Measurements from ENCODE around the gene RACGAP1. TPM values are rescaled to one million over a fixed set of nuclear protein-coding genes. Genes with fewer than 3 reads are reported as not detected.

Gene RACGAP1
- total RNA-seq, 6 experiments from 2014 or later, result 2.8 to 5.4 (median 4.2) TPM

- no peaks in the 10 kb centered on the region for H3K9me3 ChIP-seq
- 79% methylated on average over 13 of the region's 32 CpGs for WGBS (ENCODE audit: insufficient coverage, low coverage, low lambda C conversion rate, missing lambda C conversion rate)
- peak in 1 of 3 donors; percentile 37 for DNase-seq
- H3K36me3 ChIP-seq, result no peaks in the 10 kb centered on the region
- H3K27me3 ChIP-seq, result no peaks in the 10 kb centered on the region
- intact Hi-C loops (cut with DNase I), result no loop called here
- no peak for ATAC-seq
- H3K4me1 ChIP-seq, result peaks cover 0 to 9% (median 0%) of the 10 kb centered on the region in 4 donors
- no peak for TF ChIP-seq POLR2A (IDR thresholded peaks at IDR 0.05)
- no peak for TF ChIP-seq CTCF (IDR thresholded peaks at IDR 0.05)
- H3K27ac ChIP-seq, result no peak within 1 kb of the TSS
- no peak within 1 kb of the TSS for H3K4me3 ChIP-seq
Observed at GRCh38 chr12:49950273-49951251, 74.7 kb downstream of the RACGAP1 start, which contains the start of gene AQP2. Gene AQP2, plus strand, starts transcription at chr12:49950737. Its CDS starts 94 bp downstream, at chr12:49950831.

- WGBS (ENCODE audit: insufficient coverage, low coverage, low lambda C conversion rate, missing lambda C conversion rate), result 100% methylated on average over 2 of the region's 3 CpGs
- H3K36me3 ChIP-seq, result no peaks in the 10 kb centered on the region
- peaks cover 0 to 13% (median 0%) of the 10 kb centered on the region in 4 donors for H3K4me1 ChIP-seq
- no peaks in the 10 kb centered on the region for H3K27me3 ChIP-seq
- ATAC-seq (no peak), DNase-seq (no peak)
- intact Hi-C loops (cut with DNase I), result no loop called here
- H3K27ac ChIP-seq, result no peak overlapping the region
- no peaks in the 10 kb centered on the region for H3K9me3 ChIP-seq
- no peak for TF ChIP-seq POLR2A (IDR thresholded peaks at IDR 0.05)
- TF ChIP-seq CTCF (IDR thresholded peaks at IDR 0.05), result no peak
- no peak overlapping the region for H3K4me3 ChIP-seq
Observed at GRCh38 chr12:49949866-49950265, 75.4 kb downstream of the RACGAP1 start.

DNA sequence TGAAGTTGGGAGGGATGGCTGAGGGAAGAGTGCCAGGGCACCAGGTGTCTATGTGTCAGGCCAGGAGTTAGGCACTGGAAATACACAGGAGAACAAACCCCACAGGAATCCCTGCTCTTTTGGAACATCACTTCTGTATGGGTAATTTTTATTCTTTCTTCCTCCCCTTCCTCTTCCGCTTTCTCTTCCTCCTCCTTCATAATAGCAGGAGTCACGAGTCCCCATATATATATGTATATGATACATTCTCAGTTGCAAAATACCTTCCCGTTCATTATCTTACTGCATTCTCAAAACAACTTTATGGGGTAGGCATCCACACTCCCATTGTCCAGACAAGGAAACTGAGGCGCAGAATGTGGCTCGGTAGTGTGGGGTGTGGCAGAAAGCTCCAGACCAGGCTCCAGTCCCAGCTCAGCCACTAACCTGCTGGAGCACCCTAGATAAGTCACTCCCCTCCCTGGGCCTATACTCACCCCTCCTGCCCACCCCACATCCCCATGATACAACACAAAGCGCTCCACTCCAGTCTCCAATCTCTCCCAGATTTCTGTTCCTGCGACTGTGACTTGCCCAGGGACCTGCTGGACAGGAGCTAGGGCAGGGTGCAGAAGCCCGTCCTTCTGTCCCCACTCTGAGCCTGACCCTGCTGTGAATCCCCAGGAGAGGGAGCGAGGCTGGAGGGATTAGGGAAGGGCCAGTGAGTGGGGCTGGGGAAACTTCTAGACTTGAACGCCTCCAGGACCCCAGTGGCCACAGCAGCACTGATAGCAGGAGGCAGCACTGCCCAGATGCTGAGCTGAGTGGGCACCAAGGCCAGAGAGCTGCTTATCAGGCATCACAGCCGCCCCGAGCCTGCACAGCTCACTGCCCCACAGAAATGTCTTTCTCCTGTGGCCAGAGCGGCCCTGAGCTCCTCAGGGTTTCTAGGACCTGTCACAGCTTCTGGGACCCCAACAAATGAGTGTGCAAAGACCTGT is 76.1 kb downstream of the RACGAP1 start:
- H3K27ac ChIP-seq, result no peak overlapping the region
- no peaks in the 10 kb centered on the region for H3K36me3 ChIP-seq
- H3K4me3 ChIP-seq, result no peak overlapping the region
- peaks cover 0 to 13% (median 0%) of the 10 kb centered on the region in 4 donors for H3K4me1 ChIP-seq
- DNase-seq (peak in 1 of 3 donors; percentile 30), ATAC-seq (no peak)
- H3K27me3 ChIP-seq, result no peaks in the 10 kb centered on the region
- intact Hi-C loops (cut with DNase I), result no loop called here
- H3K9me3 ChIP-seq, result no peaks in the 10 kb centered on the region
- WGBS (ENCODE audit: insufficient coverage, low coverage, low lambda C conversion rate, missing lambda C conversion rate), result 76% methylated on average over 10 of the region's 13 CpGs
- TF ChIP-seq POLR2A (IDR thresholded peaks at IDR 0.05), result no peak
- no peak for TF ChIP-seq CTCF (IDR thresholded peaks at IDR 0.05)

GRCh38 chr12:49947593-49948226 is 77.6 kb downstream of the RACGAP1 start:
- DNase-seq, result no peak
- H3K4me1 ChIP-seq, result peaks cover 0 to 11% (median 0%) of the 10 kb centered on the region in 4 donors

More at GRCh38 chr12:49947593-49948226, 77.6 kb downstream of the RACGAP1 start:
- intact Hi-C loops (cut with DNase I), result no loop called here
- WGBS (ENCODE audit: insufficient coverage, low coverage, low lambda C conversion rate, missing lambda C conversion rate), result 58% methylated on average over 4 of the region's 7 CpGs
- no peak overlapping the region for H3K4me3 ChIP-seq
- no peaks in the 10 kb centered on the region for H3K36me3 ChIP-seq
- no peak for ATAC-seq
- TF ChIP-seq CTCF (IDR thresholded peaks at IDR 0.05), result no peak
- no peak for TF ChIP-seq POLR2A (IDR thresholded peaks at IDR 0.05)
- no peaks in the 10 kb centered on the region for H3K27me3 ChIP-seq
- H3K9me3 ChIP-seq, result no peaks in the 10 kb centered on the region
- no peak overlapping the region for H3K27ac ChIP-seq
